Anterior cingulate cortex (tissue), 58 donors: Measurements from ENCODE around the gene NDUFC2.
A peak's percentile ranks its signal among the peaks of the same experiment; 100 is the strongest.
"Not testable (repeated sequence)": the region's sequence is repeated elsewhere in the genome, so short reads cannot be mapped to it uniquely, and the experiment has no call there.

Experiments
- DNase-seq, 58 donors: peaks; one replicate each; lab custom pipeline; 2025; lab: John Stamatoyannopoulos, UW

The NDUFC2 gene

DNA sequence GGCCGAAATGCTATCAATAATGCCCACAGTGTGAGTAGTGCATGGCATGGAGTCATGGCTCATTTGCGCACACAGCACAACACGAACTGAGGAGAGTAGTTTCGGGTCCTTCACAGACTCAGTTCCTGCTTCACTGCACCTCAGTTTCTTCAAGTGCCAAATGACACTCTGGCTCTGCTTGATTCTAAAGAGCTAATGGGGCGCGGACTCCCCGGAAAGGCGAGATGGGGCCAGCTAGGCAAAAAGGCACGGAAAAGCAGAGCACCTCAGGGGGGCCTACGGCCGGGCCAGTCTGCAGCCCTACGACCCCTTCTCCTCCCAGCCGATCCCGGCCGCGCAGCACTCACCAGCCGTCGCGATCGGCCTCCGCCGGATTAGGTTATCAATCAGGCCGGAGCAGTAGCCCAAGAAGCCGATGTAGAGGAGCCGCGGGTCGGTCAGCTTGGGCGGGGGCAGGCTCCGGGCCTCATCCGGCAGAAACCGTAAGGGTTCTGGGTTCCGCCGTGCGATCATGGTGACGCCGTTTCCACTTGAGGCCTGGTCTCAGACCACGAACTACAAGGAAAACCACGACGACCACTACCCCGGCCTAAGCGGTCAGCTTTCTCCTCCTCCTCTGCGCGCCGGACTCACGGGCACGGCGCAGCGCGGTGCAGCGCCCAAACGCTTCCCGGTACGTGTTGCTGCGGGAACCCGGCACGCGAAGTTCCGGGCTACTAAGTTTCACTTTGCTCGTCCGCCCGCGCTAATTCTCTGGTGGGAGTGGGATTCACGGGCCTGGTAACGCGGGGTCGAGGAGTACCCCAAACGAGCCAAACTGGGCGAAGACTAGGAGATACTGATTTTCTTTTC lies at the start of gene NDUFC2:
TSS of gene NDUFC2 (minus strand) at position 631 of the 852 bp plus-strand sequence. CDS start at position 513, 118 bp downstream.
- peak in 57 of 58 donors; percentile 14 to 88 (median 73) for DNase-seq

DNA sequence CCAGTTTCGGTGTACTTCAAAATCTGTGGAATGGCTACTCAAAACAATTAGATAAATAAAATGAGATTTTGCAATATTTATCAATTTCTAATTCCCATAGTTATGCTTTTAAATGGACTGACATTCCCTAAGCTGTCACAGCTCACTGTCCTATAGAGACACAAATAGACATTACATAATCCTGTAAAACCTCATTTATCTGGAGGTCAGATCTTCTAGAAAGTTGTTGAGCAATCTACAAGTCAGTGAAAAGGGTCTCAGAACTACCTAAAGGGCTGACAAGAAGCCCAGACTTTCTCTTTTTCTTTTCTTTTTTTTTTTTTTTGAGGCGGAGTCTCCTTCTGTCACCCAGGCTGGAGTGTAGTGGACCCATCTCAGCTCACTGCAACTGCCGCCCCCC lies 47.7 kb upstream of the NDUFC2 start:
- DNase-seq, result no peak

DNA sequence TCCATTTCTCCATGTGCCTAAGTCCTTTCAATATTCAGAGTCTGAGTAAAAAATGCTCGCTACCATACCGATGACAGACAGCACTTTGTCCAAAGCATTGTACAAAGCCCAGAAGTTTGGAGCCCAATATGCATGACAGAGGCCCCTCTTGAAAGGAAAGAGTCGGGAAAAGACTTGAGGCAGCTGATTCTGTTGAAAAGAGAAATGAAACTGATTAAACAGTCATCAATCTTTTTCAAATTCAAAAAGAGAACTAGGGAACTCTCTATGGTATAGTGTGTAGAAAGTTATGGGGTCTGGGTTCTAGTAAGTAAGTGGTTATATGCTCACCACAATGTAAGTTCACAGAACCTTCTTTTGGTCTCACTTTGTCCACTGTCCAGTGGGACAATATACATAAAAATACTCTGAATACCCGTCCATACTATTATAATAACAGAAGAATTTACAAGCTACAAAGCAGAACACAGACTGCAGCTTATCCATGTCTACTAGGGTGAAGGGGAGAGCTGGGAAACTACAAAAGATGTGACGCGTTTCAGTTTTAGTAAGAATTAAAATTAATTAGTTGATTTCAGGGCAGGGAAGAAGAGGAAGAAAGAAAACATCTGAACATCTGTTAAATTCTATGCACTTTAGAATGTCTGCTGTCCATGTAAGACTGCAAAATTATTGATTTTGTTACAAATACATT lies 33.1 kb upstream of the NDUFC2 start:
- DNase-seq, result no peak

DNA sequence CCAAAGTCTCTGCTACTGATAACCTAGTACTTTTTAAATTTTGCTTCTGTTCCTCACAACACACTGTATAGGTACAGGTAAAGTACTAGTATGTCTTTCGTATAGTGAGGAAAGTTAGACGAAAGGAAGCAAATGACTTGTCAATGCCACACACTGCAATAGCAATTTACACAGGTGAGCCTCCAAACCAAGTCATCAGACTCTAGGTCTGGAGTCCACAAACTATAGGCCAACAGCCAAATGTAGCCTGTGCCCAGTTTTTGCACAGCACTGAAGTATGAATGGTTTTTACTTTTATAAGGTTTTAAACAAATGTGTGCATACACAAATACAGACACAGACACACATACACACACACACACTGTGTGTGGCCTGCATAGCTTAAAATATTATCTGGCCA lies 31.6 kb upstream of the NDUFC2 start:
- DNase-seq, result no peak

DNA sequence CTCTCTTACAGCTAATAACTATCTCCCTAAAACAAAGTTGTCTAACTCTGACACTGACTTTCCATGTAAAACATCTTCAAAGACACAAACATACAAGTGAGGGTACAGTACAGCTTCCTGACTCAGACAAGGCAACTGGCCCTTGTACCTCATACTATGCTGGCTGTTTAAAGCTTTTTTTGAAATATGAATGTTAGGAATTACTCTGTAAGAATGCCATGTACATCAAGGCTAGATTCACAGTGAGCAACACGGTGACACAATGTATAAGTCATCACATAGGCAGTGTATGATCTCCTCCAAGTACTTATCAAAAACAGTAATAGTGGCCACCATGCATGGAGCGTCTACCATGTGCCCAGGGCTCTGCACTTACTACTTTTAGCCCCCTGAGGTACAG lies 31.2 kb upstream of the NDUFC2 start:
- DNase-seq, result no peak

DNA sequence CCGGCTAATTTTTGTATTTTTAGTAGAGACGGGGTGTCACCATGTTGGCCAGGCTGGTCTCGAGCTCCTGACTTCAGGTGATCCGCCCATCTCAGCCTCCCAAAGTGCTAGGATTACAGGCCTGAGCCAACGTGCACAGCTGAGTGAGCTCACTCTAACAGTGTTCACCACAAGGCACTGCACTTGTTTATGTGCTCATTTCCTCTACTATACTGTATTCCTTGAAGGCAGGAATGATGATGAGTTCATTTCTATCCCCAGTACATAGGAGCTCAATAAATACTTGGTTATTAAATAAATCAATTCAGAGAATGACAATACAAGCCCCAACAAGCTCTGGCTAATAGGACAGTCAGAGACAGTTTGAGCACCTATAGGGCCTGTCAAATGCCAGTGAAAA lies 30.7 kb upstream of the NDUFC2 start:
- DNase-seq, result no peak

- DNase-seq, result peak in 15 of 58 donors; percentile 2 to 59 (median 18)
Observed at GRCh38 chr11:78109081-78110015, 29.7 kb upstream of the NDUFC2 start.

- DNase-seq, result peak in 25 of 58 donors; percentile 2 to 59 (median 13)
Observed at GRCh38 chr11:78100676-78101472, 21.2 kb upstream of the NDUFC2 start.

GRCh38 chr11:78100261-78100660 lies 20.6 kb upstream of the NDUFC2 start:
- DNase-seq, result peak in 1 of 58 donors; percentile 41

- DNase-seq, result no peak
Observed at GRCh38 chr11:78099666-78100065, 20.0 kb upstream of the NDUFC2 start.

- DNase-seq, result no peak
Observed at GRCh38 chr11:78097666-78098385, 18.2 kb upstream of the NDUFC2 start.

DNA sequence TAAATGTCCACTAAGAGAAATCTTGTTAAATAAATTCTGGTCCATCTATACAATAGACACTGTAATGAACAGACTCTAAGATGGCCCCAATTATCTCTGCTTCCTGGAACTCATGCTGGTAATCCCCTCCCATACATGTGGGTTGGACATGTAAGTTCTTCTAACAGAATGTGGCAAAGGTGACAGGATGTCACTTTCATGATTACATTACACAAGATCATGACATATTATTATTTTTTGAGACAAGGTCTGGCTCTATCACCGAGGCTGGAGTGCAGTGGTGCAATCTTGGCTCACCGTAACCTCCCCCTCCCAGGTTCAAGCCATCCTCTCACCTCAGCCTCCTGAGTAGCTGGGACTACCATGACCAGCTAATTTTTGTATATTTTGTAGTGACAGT lies 14.6 kb upstream of the NDUFC2 start:
- DNase-seq, result no peak

DNA sequence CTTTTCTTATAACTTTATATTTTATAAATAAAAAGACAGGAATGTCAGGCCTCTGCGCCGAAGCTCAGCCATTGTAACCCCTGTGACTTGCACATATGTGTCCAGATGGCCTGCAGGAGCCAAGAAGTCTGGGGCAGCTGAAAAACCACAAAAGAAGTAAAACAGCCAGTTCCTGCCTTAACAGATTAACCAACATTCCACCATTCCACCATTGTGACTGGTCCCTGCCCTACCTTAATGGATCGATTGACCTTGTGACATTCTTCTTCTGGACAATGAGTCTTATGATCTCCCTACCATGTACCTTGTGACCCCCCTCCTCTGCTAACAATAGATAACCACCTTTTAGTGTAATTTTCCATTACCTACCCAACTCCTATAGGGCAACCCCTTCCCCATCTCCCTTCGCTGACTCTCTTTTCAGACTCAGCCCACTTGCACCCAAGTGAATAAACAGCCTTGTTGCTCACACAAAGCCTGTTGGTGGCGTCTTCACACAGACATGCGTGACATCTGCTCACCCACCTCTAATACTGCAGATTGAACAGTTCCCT lies 6.9 kb upstream of the NDUFC2 start:
- DNase-seq, result not testable (repeated sequence)

GRCh38 chr11:78085972-78086371 lies 6.3 kb upstream of the NDUFC2 start:
- no peak for DNase-seq

DNA sequence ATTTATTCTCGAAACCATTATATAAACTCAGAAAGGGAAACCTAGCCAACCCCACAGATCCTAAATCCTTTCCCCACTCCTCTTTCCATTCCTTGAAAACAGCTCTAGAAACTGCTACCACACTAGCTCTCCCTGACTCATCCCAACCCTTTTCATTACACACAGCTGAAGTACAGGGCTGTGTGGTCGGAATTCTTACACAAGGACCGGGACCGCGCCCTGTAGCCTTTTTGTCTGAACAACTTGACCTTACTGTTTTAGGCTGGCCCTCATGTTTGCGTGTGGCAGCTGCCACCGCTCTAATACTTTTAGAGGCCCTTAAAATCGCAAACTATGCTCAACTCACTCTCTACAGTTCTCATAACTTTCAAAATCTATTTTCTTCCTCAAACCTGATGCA lies 4.8 kb upstream of the NDUFC2 start:
- not testable (repeated sequence) for DNase-seq

- DNase-seq, result no peak
Observed at GRCh38 chr11:78083021-78083420, 3.4 kb upstream of the NDUFC2 start.

- no peak for DNase-seq
Observed at GRCh38 chr11:78082146-78082545, 2.5 kb upstream of the NDUFC2 start.

- DNase-seq, result no peak
Observed at GRCh38 chr11:78081583-78081982, 1.9 kb upstream of the NDUFC2 start.
